HG03354 (cell line): ENCODE measurements around the gene TJP3.

ENCODE experiments used
- ATAC-seq: cut with Tn5 transposase; IDR thresholded peaks from one replicate; pipeline ENCODE4 v1.9.1; 2021; ENCODE audit warnings: mild to moderate bottlenecking; ENCODE audit not compliant: unreplicated experiment, poor library complexity, severe bottlenecking

Gene TJP3

DNA sequence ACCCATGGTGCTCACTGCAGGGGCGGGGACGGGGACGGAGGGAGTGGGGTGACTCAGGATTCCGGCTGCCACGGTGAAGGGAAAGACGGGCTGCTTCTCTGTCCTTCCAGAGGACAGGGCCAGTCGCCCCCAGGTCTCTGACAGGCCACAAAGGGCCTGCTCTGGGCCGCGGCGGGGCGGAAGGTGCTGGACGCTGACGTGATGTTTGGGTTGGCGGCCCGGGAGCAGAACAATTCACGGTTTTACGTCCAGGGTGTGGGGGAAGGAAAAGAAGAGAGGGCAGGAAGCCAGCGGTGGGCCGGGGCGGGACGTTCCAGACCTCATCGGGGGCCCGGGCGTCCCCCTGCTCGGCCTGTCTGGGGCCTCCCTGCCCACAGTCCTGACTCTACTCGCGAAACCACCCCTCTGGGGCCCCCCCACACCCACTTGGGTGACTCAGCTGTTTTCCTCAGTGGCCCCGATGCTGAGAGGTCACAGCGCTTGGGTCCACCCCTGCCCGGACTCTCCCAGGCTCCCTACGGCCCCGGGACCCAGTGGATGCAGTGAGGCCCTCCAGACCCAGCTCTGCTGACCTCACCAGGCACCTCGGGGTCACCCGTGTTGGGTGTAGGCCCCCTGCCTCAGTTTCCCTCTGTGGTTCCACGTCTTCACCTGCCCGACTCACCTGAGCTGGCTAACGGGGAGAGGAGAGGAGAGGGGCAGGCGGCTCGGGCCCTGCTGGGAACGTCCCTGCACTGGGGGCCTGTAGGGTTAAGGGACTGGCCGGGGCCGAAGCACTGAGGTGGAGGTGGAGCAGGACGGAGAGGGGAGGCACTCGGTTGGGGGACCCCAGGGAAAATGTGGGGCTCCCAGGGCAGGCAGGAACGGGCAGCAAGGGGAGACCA is 37.1 kb upstream of the TJP3 start:
- no peak for ATAC-seq

DNA sequence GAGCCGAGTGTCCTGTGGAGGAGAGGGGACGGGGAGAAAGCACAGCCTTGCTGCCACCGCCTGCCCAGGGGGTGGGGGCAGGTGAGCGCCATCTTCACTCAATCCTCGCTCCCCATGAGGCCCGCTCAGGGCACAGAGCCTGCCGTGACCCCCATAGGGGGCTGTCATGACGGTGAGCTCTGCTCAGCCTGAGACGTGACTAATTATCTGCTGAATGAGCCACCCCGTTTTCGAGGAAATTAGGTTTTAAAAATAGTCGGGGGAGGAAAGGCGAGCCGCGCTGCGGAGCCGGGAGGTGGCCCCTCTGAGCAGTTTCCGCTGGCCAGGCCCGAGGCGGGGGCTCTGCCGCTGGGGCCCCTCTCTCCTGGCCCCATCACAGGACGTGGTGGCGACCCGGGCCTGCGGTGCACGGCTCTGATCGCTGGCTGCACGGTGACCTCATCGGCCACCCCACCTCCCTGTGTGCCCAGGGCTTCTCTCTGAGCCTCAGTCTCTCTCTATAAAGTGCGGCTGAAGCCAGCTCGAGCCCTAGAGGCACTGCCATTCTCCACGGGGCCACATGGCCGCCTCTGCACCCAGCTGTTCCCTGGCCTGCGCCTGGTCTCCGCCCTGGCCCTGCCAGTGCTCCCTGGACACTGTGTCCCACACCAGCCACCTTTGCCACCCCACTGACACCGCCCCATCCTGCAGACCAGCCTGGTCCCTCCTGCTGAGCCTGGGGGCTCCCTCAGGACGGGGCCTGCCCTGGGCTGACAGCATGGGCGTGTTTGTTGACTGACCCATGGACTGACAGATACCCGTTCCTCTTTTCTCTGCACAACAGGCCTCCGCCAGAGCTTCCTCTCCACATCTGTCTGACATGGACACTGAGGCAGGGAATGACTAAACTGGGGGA is 36.3 kb upstream of the TJP3 start:
- ATAC-seq = no peak

DNA sequence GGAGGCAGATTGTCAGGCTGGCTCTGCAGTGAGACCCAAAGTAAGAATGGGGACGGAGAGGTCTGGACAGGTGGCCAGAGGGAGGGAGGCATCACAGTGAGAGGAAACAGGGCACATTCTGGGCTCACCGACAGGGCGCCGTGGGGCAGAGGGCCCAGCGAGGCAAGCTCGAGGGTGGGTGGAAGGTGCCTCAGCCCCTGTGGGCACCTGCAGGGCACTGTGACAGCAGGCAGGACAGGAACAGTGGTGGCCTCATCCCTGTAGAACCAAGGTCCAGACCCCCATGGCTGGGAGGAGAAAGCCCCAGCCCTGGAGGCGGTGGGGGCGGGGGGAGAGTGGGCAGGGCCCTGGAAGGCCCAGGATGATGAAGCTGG is 35.6 kb upstream of the TJP3 start:
- no peak for ATAC-seq

DNA sequence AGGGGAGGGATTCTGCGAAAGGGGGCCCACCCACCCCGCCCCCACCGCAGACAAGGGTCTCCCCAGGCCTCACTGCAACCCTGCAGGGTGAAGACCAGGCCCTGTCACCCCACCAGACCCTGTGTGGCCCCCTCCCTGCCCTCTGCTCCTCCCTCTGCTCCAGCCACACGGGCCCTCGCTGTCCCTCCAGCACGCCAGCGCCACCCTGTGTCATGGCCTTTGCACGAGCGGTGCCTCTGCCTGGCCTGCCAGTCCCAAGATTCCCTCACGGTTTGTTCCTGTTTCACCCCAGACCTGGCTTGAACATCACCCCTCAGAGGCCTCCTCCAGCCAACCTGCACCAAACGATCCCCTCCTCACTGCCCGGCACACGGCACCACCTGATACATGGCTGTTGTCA is 35.2 kb upstream of the TJP3 start:
- ATAC-seq = no peak

DNA sequence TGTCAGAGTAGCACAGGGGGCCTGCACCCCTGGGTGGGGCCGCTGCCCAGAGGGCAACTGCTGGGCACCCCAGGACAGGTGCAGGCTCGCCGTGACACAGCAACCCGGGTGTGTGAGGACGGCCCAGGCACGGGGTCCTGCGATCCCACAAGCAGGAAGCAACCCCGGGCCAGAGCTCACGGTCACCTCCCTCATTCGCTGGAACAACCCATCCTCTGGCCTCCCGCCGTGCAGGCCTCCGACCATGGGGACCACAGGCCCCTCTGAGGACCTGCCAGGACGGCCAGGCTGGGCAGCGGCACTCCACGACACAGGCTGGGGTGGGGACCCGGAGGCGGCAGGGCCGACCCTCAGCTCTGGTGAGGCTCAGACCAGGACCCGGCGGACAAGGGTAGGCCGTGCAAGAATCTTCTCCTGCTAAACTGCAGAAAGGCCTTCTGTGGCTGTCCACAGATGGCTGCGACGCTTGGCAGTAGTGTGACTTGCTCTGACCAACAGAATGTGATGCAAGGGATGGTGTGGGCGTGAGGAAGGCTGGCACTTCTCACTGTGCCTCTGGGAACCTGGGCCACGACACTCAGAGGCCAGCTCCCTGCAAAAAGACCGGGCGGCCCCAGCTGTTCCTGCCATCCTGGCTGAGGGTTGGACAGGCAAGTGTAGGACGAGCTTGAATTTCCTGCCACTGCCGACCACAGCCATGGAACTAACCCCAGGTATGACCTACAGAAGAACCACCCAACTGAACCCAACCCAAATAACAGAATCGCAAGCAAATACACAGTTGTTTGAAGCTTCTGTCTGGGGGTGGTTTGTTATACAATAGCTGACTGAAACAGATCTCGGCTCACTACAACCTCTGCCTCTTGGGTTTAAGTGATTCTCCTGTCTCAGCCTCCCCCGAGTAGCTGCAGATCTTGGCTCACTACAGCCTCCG is 34.4 kb upstream of the TJP3 start:
- no peak for ATAC-seq

DNA sequence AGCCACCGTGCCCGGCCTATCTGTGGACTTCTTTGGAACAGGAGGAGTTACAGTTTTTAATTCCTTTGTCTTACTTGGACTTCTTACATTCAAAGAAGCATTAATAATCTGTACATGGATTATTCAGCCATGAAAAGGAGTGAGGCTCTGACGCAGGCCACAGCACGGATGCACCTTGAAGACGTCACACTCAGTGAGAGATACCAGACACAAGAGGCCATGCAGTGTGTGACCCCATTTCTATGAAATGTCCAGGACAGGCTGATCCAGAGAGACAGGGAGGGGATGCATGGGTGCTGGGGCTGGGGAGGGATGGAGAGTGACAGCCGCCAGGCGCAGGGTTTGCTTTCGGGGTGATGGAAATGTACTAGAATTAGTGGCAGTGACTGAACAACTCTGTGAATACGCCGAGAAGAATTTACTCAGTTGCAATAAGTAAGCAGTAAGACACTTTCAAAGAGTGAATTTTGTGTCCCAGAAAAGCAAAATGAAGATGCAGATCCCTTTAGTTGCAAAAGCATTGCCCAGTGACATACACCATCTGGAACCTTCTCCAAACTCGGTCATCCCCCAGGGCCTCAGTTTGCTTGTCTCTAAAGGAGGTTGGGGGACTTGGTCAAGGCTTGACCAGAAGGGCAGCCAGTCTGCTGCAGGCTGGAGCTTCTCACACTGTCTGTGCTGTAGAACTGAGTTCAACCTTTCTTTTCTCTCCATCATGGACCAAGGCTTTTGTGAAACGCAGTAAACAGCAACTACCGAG is 33.2 kb upstream of the TJP3 start:
- no peak for ATAC-seq

DNA sequence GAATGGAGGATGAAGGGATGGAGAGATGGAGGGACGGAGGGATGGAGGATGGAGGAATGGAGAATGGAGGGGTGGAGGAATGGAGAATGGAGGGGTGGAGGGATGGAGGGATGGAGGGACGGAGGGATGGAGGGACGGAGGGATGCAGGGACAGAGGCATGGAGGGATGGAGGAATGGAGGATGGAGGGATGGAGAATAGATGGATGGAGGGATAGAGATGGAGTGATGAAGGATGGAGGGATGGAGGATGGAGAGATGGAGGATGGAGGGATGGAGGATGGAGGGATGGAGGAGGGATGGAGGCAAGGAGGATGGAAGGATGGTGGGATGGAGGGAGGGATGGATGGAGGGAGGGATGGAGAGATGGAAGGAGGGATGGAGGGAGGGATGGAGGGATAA is 30.0 kb upstream of the TJP3 start:
- ATAC-seq = no peak

DNA sequence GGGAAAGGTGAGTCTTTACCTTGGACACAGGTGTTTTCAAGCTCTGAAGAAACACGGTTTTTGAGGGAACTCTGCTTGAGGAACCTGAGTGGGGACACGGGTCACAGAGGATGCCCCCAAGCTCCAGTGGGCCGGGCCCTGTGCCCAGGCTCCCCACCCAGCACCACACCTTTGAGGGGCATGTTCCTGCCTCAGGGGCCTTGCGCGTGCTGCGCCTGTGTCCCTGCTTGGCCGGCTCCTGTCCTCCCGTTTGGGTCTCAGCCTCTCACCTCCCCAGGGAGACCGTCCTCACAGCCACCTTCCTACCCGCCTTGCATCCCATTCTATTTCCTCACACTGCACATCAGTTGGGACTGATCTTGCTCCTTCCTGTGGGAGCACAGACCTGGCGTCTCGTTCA is 29.0 kb upstream of the TJP3 start:
- no peak for ATAC-seq

DNA sequence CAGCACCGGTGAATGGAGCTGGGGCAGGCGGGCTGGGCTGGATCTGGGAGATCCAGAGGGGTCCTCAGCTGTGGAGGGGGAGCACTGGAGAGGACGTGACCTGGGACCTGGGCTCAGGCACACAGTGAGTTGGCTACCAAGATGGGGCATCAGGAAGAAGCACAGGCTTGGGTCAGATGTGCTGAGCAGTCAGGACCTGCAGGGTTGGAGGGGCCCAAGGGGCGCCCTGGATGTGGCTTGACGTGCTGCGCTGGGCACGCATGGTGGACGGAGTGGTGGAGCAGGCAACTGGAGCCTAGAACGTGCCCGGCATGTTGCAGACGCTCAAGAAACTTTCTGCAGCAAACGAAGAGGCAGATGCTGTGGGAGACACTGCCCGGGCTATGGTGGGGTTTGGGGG is 28.6 kb upstream of the TJP3 start:
- no peak for ATAC-seq

DNA sequence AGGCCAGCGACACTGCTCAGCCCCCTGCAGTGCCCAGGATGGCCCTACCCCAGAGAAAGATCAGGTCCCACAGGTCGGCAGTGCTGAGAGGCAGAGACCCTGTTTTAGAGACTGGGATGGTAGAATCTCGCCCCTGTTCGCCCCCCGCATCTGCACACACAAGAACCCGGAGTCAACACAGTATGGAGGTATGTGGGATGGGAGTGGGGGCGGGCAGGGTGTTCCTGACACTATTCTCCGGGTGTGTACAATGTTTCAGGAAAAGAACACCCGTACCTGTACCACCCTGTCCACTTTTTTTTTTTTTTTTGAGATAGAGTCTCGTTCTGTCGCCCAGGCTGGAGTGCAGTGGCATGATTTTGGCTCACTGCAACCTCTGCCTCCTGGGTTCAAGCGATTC is 27.2 kb upstream of the TJP3 start:
- ATAC-seq = no peak

DNA sequence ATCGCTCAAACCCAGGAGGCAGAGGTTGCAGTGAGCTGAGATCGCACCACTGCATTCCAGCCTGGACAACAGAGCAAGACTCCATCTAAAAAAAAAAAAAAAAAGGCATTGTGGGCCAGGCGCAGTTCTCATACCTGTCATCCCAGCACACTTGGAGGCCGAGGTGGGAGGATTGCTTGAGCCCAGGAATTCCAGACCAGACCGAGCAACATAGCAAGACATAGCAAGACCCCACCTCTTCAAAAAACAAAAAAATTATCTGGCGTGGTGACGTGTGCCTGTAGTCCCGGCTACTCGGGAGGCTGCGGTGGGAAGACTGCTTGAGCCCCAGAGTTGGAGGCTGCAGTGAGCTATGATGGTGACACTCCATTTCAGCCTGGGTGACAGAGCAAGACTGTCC is 25.9 kb upstream of the TJP3 start:
- ATAC-seq = no peak

DNA sequence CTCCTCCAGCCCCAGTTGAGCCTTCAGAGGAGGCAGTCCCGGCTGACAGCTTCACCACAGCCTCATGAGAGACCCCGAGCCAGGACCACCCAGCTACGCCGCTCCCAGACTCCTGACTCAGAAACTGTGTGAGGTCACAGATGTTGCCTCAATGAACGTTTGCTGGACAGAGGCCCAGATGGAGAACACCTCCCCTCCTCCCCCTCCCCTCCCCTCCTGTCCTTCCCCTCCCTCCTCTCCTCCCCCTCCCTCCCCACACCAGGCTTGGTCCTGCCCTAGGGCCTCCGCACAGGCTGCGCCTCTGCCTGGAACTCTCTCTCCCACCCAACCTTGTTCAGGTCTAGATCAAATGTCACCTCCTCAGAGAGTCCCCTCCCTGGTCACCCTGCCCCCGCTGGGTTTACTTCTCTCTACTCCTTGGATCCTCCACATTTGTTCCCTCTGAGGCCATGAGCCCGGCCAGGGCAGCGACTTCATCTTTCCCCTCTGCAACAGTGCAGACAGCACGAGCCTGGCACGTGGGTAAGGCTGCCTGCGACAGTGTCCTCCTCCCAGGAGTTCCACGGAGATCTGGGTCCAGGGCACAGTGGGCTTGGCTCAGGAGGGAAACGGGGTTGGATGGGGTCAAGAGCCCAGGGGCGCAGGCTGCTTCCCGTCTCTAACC is 25.3 kb upstream of the TJP3 start:
- ATAC-seq = no peak

DNA sequence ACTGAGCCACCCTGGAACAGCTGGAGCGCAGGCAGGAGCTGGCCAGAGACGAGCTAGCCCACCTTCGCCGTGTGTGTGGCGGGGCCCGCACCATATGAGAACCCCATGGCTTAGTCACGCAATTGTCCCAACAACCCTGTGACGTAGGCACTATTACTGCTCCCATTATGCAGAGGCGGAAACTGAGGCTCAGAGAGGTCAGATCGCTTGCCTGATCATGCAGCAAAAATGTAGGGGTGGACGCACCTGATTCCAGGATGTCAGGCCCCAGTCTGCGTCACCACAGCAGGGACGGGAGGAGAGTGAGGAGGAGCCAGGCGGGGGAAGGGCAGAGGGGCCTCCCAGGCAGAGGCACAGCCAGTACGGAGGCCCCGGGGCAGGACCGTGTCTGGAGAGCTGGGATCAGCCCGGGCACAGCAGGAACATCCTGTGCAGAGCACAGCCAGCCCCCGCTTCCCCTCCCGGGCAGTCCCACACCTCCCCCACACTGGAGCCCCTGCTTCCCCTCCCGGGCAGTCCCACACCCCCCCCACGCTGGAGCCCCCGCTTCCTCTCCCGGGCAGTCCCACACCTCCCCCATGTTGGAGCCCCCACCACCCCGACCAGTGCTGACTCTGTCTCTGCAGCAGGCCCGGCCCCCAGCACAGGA is 24.7 kb upstream of the TJP3 start:
- no peak for ATAC-seq

DNA sequence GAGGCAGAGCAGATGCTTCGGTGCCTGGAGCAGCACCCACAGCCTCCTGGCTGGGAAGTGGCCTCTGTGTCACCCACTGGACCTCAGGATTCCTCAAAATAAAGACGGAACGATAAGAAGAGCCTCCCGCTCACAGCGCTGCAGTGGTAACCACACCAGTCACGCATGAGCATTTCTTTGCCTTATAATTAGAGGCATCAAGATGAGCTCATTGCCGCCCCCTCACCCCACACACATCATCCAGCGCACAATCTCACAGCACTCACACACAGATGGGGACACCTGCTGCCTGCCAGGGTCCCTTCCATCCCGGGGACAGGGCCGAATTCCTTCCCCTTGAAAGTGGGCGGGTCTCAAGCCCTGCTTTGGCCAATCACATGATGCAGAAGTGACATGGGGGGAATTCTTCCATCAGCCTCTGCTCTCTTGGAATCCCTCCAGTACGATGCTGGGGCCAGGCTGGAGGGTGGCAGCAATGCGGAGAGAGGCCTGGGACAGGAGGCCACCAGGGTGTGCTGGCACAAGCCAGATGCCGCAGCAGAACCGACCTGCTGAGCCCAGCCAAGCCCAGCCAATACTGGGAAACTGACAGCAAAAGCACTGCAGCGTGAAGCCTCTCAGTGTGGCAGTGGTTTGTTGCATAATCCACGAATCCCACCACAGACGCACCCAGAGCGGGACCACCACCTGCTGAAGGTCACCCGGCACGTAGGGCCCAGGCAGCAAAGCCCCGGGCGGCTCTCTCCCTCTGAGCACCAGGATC is 23.9 kb upstream of the TJP3 start:
- no peak for ATAC-seq

DNA sequence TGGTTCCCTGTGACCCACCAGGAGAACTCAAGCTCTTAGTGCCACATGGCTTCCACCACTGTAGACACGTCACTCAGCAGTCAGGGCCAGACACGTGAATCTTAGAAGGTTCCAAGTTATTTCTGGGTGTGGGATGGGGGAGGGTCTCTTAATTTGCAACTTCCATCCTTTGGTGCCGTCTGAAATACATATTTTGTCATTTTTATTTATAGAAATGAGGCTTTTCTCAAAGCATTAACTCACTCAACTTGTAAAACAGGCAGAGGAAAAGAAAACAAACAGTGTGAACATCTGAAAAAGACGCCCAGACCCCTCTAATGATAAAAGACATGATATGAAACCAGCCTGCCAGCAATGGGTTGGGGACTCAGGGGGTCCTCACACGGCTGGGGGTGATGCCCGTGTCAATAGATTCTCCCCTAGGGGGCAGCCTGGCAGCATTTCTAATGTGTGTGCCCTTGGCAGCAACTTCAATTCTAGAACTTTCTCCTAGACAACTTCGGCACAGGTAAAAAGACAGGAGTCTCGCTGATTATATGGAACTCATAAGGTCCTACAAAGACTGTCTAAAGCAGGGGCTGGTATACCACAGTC is 23.3 kb upstream of the TJP3 start:
- ATAC-seq = no peak

DNA sequence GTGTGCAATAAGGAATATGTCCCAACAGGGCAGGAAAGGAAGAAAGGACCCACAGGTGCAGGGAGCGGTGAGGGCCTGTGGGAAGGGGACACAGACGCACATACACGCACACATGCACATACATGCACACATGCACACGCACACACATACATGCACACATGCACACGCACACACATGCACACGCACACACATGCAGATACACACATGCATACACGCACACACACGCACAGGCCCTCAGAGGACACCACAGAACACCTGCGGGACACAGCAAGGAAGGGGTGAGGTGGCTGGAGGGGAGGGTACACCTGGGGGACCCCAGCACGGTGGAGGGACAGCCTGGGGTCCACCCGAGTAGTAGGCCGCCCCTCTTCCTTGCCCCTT is 20.8 kb upstream of the TJP3 start:
- ATAC-seq = no peak
